HepG2 (cell line): ENCODE measurements around the gene ARHGAP10.

Experiments used
- BHLHE40 ChIP-seq: IDR thresholded peaks from 2 replicates; pipeline ENCODE4 v1.6.1; 2011; ENCODE audit warnings: low read length, improper control_type of control experiment
- CTCF ChIP-seq: sonication (generic); formaldehyde crosslinking; IDR thresholded peaks from 2 replicates; pipeline ENCODE4 v1.5.0; 2020; ENCODE audit warnings: mild to moderate bottlenecking, missing genetic modification reagents, moderate library complexity
- E2F1 ChIP-seq: sonication (generic); formaldehyde crosslinking; IDR thresholded peaks from 2 replicates; pipeline ENCODE4 v1.5.0; 2020; ENCODE audit warnings: missing genetic modification reagents
- ELK4 ChIP-seq: sonication (generic); formaldehyde crosslinking; IDR thresholded peaks from 2 replicates; pipeline ENCODE4 v1.9.0; 2021; ENCODE audit warnings: missing genetic modification reagents, borderline replicate concordance
- GLI4 ChIP-seq: sonication (generic); formaldehyde crosslinking; IDR thresholded peaks from 2 replicates; pipeline ENCODE4 v1.5.1; 2020; ENCODE audit warnings: missing genetic modification reagents, mild to moderate bottlenecking, moderate library complexity, borderline replicate concordance
- KAT7 ChIP-seq: IDR thresholded peaks from 2 replicates; pipeline ENCODE4 v1.6.1; 2018; ENCODE audit warnings: borderline replicate concordance, missing compliant biosample characterization
- KLF6 ChIP-seq: IDR thresholded peaks from 2 replicates; pipeline ENCODE4 v1.8.0; 2016; ENCODE audit warnings: missing biosample characterization, missing genetic modification reagents
- NFRKB ChIP-seq: fragments of 450-650 bp; IDR thresholded peaks from 2 replicates; pipeline ENCODE4 v1.6.1; 2017
- SNAPC2 ChIP-seq: sonication (generic); formaldehyde crosslinking; IDR thresholded peaks from 2 replicates; pipeline ENCODE4 v1.8.1; 2022; ENCODE audit warnings: mild to moderate bottlenecking, missing genetic modification reagents
- TCF12 ChIP-seq, 2 experiments: fragments of 450-650 bp in 1 of 2; sonication (generic) in 1 of 2; formaldehyde crosslinking in 1 of 2; IDR thresholded peaks; 2 replicates each; pipeline versions ENCODE4 v1.6.1 to v1.8.0; 2017 to 2022; ENCODE audit warnings: antibody characterized with exemption in 1 of 2, mild to moderate bottlenecking in 1 of 2, missing genetic modification reagents in 1 of 2, moderate library complexity in 1 of 2
- ZNF263 ChIP-seq: sonication (generic); formaldehyde crosslinking; IDR thresholded peaks from 2 replicates; pipeline ENCODE4 v1.4.0; 2020; ENCODE audit warnings: missing genetic modification reagents
- ZNF576 ChIP-seq: sonication (generic); formaldehyde crosslinking; IDR thresholded peaks from 2 replicates; pipeline ENCODE4 v1.4.0; 2020; ENCODE audit warnings: mild to moderate bottlenecking, missing genetic modification reagents
- ZNF891 ChIP-seq: sonication (generic); formaldehyde crosslinking; IDR thresholded peaks from 2 replicates; pipeline ENCODE4 v1.5.0; 2020; ENCODE audit warnings: mild to moderate bottlenecking, missing genetic modification reagents

- TF ChIP-seq CTCF (no peak), KLF6 (CRISPR knock-in tag) (no peak), E2F1 (no peak), BHLHE40 (no peak), KAT7 (CRISPR knock-in tag) (no peak), TCF12 (IDR thresholded peaks at IDR 0.05) (no peak), TCF12 (CRISPR knock-in tag; IDR thresholded peaks at IDR 0.05) (no peak), GLI4 (CRISPR knock-in tag) (no peak), ZNF263 (CRISPR knock-in tag) (no peak), ZNF576 (CRISPR knock-in tag) (no peak), ELK4 (CRISPR knock-in tag) (no peak), NFRKB (no peak), SNAPC2 (CRISPR knock-in tag) (no peak), ZNF891 (CRISPR knock-in tag) (no peak)
These were observed 210.8 kb downstream of the ARHGAP10 start for GRCh38 chr4:147942729-147943128.
